Measurements from ENCODE around the gene SYT1.
"Not testable (repeated sequence)": the region's sequence is repeated elsewhere in the genome, so short reads cannot be mapped to it uniquely, and the experiment has no call there.

The SYT1 gene

GRCh38 chr12:78977304-78977867, 112.8 kb downstream of the SYT1 start:
- peak; percentile 13 for DNase-seq

- no peak for DNase-seq
Observed at GRCh38 chr12:78994168-78994791, 129.7 kb downstream of the SYT1 start.

GRCh38 chr12:79000501-79000900, 135.9 kb downstream of the SYT1 start:
- DNase-seq: no peak

- no peak for DNase-seq
Observed at GRCh38 chr12:79001404-79001803, 136.8 kb downstream of the SYT1 start.

- DNase-seq: peak; percentile 12
Observed at GRCh38 chr12:79006306-79006705, 141.7 kb downstream of the SYT1 start.

GRCh38 chr12:79008591-79008990, 144.0 kb downstream of the SYT1 start:
- DNase-seq: no peak

GRCh38 chr12:79012636-79013035, 148.1 kb downstream of the SYT1 start:
- DNase-seq: no peak

- no peak for DNase-seq
Observed at GRCh38 chr12:79016181-79016580, 151.6 kb downstream of the SYT1 start.

- DNase-seq: no peak
Observed at GRCh38 chr12:79019672-79020071, 155.1 kb downstream of the SYT1 start.

GRCh38 chr12:79020106-79020505, 155.5 kb downstream of the SYT1 start:
- DNase-seq: peak; percentile 2

- no peak for DNase-seq
Observed at GRCh38 chr12:79021021-79021420, 156.4 kb downstream of the SYT1 start.

GRCh38 chr12:79023261-79023660, 158.7 kb downstream of the SYT1 start:
- no peak for DNase-seq

GRCh38 chr12:79023784-79024183, 159.2 kb downstream of the SYT1 start:
- no peak for DNase-seq

GRCh38 chr12:79033788-79034187, 169.2 kb downstream of the SYT1 start:
- DNase-seq: no peak

GRCh38 chr12:79044748-79045147, 180.2 kb downstream of the SYT1 start:
- not testable (repeated sequence) for DNase-seq

- DNase-seq: not testable (repeated sequence)
Observed at GRCh38 chr12:79045149-79045703, 180.7 kb downstream of the SYT1 start.

- DNase-seq: no peak
Observed at GRCh38 chr12:79046021-79046420, 181.4 kb downstream of the SYT1 start.

- no peak for DNase-seq
Observed at GRCh38 chr12:79048962-79049361, 184.4 kb downstream of the SYT1 start.

- DNase-seq: no peak
Observed at GRCh38 chr12:79053394-79053793, 188.8 kb downstream of the SYT1 start.

GRCh38 chr12:79055926-79056674, 191.5 kb downstream of the SYT1 start:
- no peak for DNase-seq

- DNase-seq: no peak
Observed at GRCh38 chr12:79056775-79057174, 192.2 kb downstream of the SYT1 start.

- no peak for DNase-seq
Observed at GRCh38 chr12:79057540-79057939, 193.0 kb downstream of the SYT1 start.

GRCh38 chr12:79058342-79058741, 193.8 kb downstream of the SYT1 start:
- peak; percentile 27 for DNase-seq

GRCh38 chr12:79059557-79059956, 195.0 kb downstream of the SYT1 start:
- DNase-seq: no peak

Measured in hematopoietic multipotent progenitor cell treated with erythropoietin and hydrocortisone succinate and interleukin-3 and kit ligand, for 6 days (in vitro differentiated cells).